GM12878 (cell line): ENCODE data around the gene RRM2. TPM values are rescaled to one million over a fixed set of nuclear protein-coding genes. Genes with fewer than 3 reads are reported as not detected.

ENCODE experiments used
- ATAC-seq: fragments of 200-7000 bp; cut with Tn5 transposase; 3 replicates; pipeline ENCODE4 v1.9.1; 2020; ENCODE audit warnings: mild to moderate bottlenecking, moderate library complexity
- BruUV-seq: library from RNA; stranded (reverse); fragments of 400-500 nt; replicated peaks from 2 replicates; lab custom pipeline; 2021; lab: Mats Ljungman, UMichigan
- CTCF ChIA-PET: fragments of 300-600 bp; sonication (Branson Sonifier 250); formaldehyde crosslinking; extraction: SDS; loops from one replicate; lab custom pipeline; 2021; ENCODE audit warnings: inconsistent platforms; lab: Yijun Ruan, JAX
- POLR2A ChIA-PET: fragments of 350-600 bp; formaldehyde crosslinking; extraction: SDS; loops from one replicate; lab custom pipeline; 2021; ENCODE audit warnings: inconsistent platforms; lab: Charles Lee
- RAD21 ChIA-PET: fragments of 300-600 bp; sonication (Branson Sonifier 250); formaldehyde crosslinking; loops from one replicate; lab custom pipeline; 2023; ENCODE audit warnings: antibody characterized with exemption; ENCODE audit not compliant: unreplicated experiment; lab: Charles Lee
- SMC1A ChIA-PET: fragments of 300-600 bp; sonication (Branson Sonifier 250); formaldehyde crosslinking; loops from one replicate; lab custom pipeline; 2023; ENCODE audit not compliant: unreplicated experiment, uncharacterized antibody; lab: Charles Lee
- DNase-seq: peaks from one replicate; pipeline ENCODE4 v3.0.0-alpha.2; 2011; ENCODE audit warnings: low read depth, low spot score
- FAIRE-seq: peaks from 3 replicates; lab custom pipeline; 2011; peaks lifted over from hg19 to GRCh38; lab: Jason Lieb, UNC
- H2AFZ ChIP-seq: 2 replicates; pipeline ENCODE4 v1.6.0; 2011; ENCODE audit warnings: low read depth, low read length, control low read depth; ENCODE audit not compliant: control insufficient read depth
- H3K27ac ChIP-seq: 2 replicates; pipeline ENCODE4 v1.5.1; 2011; ENCODE audit warnings: control low read depth; ENCODE audit not compliant: control insufficient read depth, insufficient read depth
- H3K27me3 ChIP-seq, 2 experiments: replicated peaks in 1 of 2; 2 replicates each; pipeline versions ENCODE4 v1.6.0 to v1.6.1; 2011; ENCODE audit warnings: low read length in 1 of 2; ENCODE audit not compliant: control insufficient read depth in 2 of 2, insufficient read depth in 2 of 2
- H3K36me3 ChIP-seq, 2 experiments: 2 replicates each; pipeline ENCODE4 v1.5.1; 2011; ENCODE audit warnings: low read length in 1 of 2; ENCODE audit not compliant: control insufficient read depth in 2 of 2, insufficient read depth in 2 of 2
- H3K4me1 ChIP-seq: 2 replicates; pipeline ENCODE4 v1.6.1; 2011; ENCODE audit warnings: mild to moderate bottlenecking, low read length, moderate library complexity, mixed read lengths; ENCODE audit not compliant: control insufficient read depth, insufficient read depth
- H3K4me2 ChIP-seq: 2 replicates; pipeline ENCODE4 v1.6.0; 2011; ENCODE audit warnings: control low read depth; ENCODE audit not compliant: control insufficient read depth, insufficient read depth
- H3K4me3 ChIP-seq: fragments of 200-600 bp; sonication (generic); 2 replicates; pipeline ENCODE4 v1.5.1; 2016
- H3K79me2 ChIP-seq: 2 replicates; pipeline ENCODE4 v1.6.0; 2011; ENCODE audit warnings: low read length; ENCODE audit not compliant: control insufficient read depth, insufficient read depth
- H3K9ac ChIP-seq: 2 replicates; pipeline ENCODE4 v1.8.0; 2011; ENCODE audit warnings: low read length, control low read depth, mixed read lengths; ENCODE audit not compliant: control insufficient read depth, insufficient read depth
- H3K9me3 ChIP-seq: replicated peaks from 3 replicates; pipeline ENCODE4 v1.5.1; 2011; ENCODE audit warnings: mild to moderate bottlenecking, low read length; ENCODE audit not compliant: control insufficient read depth, insufficient read depth
- H4K20me1 ChIP-seq: 2 replicates; pipeline ENCODE4 v1.6.0; 2011; ENCODE audit not compliant: control insufficient read depth, insufficient read depth
- BACH1 ChIP-seq: fragments of 450-650 bp; IDR thresholded peaks from 2 replicates; pipeline ENCODE4 v1.6.1; 2017; ENCODE audit warnings: mild to moderate bottlenecking, borderline replicate concordance
- EED ChIP-seq: sonication (generic); IDR thresholded peaks from 2 replicates; pipeline ENCODE4 v1.6.1; 2016; ENCODE audit warnings: antibody characterized with exemption, low read depth
- EGR1 ChIP-seq, 2 experiments: IDR thresholded peaks; 1 replicate in 1 of 2; 2 replicates in 1 of 2; pipeline ENCODE4 v1.6.1; 2011 to 2012; ENCODE audit warnings: low read depth in 2 of 2, low read length in 2 of 2, borderline replicate concordance in 1 of 2, mild to moderate bottlenecking in 1 of 2, moderate library complexity in 1 of 2
- EZH2 ChIP-seq: IDR thresholded peaks from 2 replicates; pipeline ENCODE4 v1.6.1; 2012; ENCODE audit warnings: low read depth, mild to moderate bottlenecking, control low read depth, inconsistent platforms, low read length, borderline replicate concordance; ENCODE audit not compliant: control insufficient read depth
- FOXK2 ChIP-seq: fragments of 450-650 bp; IDR thresholded peaks from 2 replicates; pipeline ENCODE4 v1.6.1; 2017; ENCODE audit warnings: mild to moderate bottlenecking, moderate library complexity
- MTA3 ChIP-seq: IDR thresholded peaks from 2 replicates; pipeline ENCODE4 v1.6.1; 2012; ENCODE audit warnings: low read length, inconsistent platforms, borderline replicate concordance
- NR2C2 ChIP-seq: IDR thresholded peaks from 2 replicates; pipeline ENCODE4 v1.6.1; 2011; ENCODE audit warnings: borderline replicate concordance, low read depth; ENCODE audit not compliant: control insufficient read depth, insufficient read length
- POLR2AphosphoS2 ChIP-seq: IDR thresholded peaks from 2 replicates; pipeline ENCODE4 v1.6.1; 2011; ENCODE audit warnings: low read depth, mild to moderate bottlenecking, low read length, improper control_type of control experiment, moderate library complexity
- POU2F2 ChIP-seq: IDR thresholded peaks from 3 replicates; pipeline ENCODE4 v1.6.1; 2011; ENCODE audit warnings: low read depth, mild to moderate bottlenecking, low read length, borderline replicate concordance
- SREBF1 ChIP-seq: IDR thresholded peaks from 2 replicates; pipeline ENCODE4 v1.6.1; 2012; ENCODE audit warnings: mild to moderate bottlenecking, low read length
- SREBF2 ChIP-seq: IDR thresholded peaks from 2 replicates; pipeline ENCODE4 v1.6.1; 2012; ENCODE audit warnings: mild to moderate bottlenecking, low read length
- ZNF207 ChIP-seq: fragments of 450-650 bp; IDR thresholded peaks from 2 replicates; pipeline ENCODE4 v1.6.1; 2014; ENCODE audit warnings: antibody characterized with exemption, mild to moderate bottlenecking, borderline replicate concordance
- WGBS: methylation state at CpG from one replicate; pipeline ENCODE4 v1.1.6; 2016; ENCODE audit warnings: low lambda C conversion rate; ENCODE audit not compliant: insufficient replicate concordance, insufficient coverage; ENCODE audit errors: missing lambda C conversion rate; 5-methylcytosine and 5-hydroxymethylcytosine counted together
- in situ Hi-C: fragments of 300-500 bp; cut with MboI; formaldehyde crosslinking; loops from 9 replicates; pipeline ENCODE4 v1.14.3; 2018; ENCODE audit warnings: mixed read lengths
- intact Hi-C: fragments of 100-400 bp; cut with micrococcal nuclease; formaldehyde crosslinking; loops from one replicate; pipeline ENCODE4 v1.14.2; 2022; ENCODE audit not compliant: unreplicated experiment
- polyA plus RNA-seq, 11 experiments: library from polyadenylated mRNA; depleted of rRNA in 4 of 11; unstranded in 6 of 11; stranded (reverse) in 5 of 11; fragments of >200 nt; fragmentation: Nextera tagmentation in 4 of 11; fragmentation: Illumina TruSeq in 1 of 11; extraction: Ambion mirVana in 4 of 11; extraction: Trizol in 1 of 11; gene quantifications; 1 replicate in 1 of 11; 2 replicates in 10 of 11; pipeline versions ENCODE4 v1.2.1 to v1.2.3, GENCODE V29; 2011 to 2016; ENCODE audit warnings: inconsistent platforms in 2 of 11, missing spikeins in 2 of 11, low read depth in 1 of 11
- total RNA-seq, 4 experiments: library from RNA; depleted of rRNA in 3 of 4; stranded (reverse); fragments of >200 nt in 3 of 4; fragmentation: Illumina TruSeq in 1 of 4; extraction: Trizol in 1 of 4; gene quantifications; 2 replicates each; pipeline versions ENCODE4 v1.2.1 to v1.2.3, GENCODE V29; 2013 to 2021
- TF ChIP-seq, protein P1 (sequence below): fragments of 450-650 bp; conservative IDR thresholded peaks from 2 replicates; pipeline ENCODE4 v1.6.1; 2017; ENCODE audit warnings: mild to moderate bottlenecking, moderate library complexity

RRM2 gene
- total and polyA plus RNA-seq, 10 of the 15 experiments (the other 5 are each of a cell fraction or from before 2014, with no cell fraction given): 54.4 to 771 (median 159) TPM

GRCh38 chr2:10135296-10136089, 13.0 kb downstream of the RRM2 start:
- Histone ChIP-seq H3K27ac (no peak overlapping the region), H3K9ac (no peak overlapping the region), H3K27me3 (no peaks in the 10 kb centered on the region), H2AFZ (no peak overlapping the region), H3K4me3 (no peak overlapping the region)
- BruUV-seq: no TSS peak
- FAIRE-seq (no peak), ATAC-seq (peak; percentile 17)
- WGBS: 51% methylated on average over 9 of the region's 9 CpGs
- POLR2A ChIA-PET: no interaction called here
- TF ChIP-seq FOXK2: no peak
- TF ChIP-seq POU2F2: no peak
- TF ChIP-seq ZNF207: no peak
- no peak for TF ChIP-seq NR2C2
- no peak for TF ChIP-seq SREBF1
- TF ChIP-seq, protein P1, sequence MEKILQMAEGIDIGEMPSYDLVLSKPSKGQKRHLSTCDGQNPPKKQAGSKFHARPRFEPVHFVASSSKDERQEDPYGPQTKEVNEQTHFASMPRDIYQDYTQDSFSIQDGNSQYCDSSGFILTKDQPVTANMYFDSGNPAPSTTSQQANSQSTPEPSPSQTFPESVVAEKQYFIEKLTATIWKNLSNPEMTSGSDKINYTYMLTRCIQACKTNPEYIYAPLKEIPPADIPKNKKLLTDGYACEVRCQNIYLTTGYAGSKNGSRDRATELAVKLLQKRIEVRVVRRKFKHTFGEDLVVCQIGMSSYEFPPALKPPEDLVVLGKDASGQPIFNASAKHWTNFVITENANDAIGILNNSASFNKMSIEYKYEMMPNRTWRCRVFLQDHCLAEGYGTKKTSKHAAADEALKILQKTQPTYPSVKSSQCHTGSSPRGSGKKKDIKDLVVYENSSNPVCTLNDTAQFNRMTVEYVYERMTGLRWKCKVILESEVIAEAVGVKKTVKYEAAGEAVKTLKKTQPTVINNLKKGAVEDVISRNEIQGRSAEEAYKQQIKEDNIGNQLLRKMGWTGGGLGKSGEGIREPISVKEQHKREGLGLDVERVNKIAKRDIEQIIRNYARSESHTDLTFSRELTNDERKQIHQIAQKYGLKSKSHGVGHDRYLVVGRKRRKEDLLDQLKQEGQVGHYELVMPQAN: no peak
- 0 out of 2 replicates have a peak, but pooled peaks have one; percentile 1 for TF ChIP-seq MTA3
- TF ChIP-seq SREBF2: no peak
- TF ChIP-seq EZH2: no peak
- peak; percentile 64; the same call in 1 of the 2 replicates for TF ChIP-seq POLR2AphosphoS2
- no peak for TF ChIP-seq EGR1 (IDR thresholded peaks at IDR 0.05; ENCODE audit: borderline replicate concordance in 1 of 2, low read depth in 2 of 2, low read length in 2 of 2)
- no peak for TF ChIP-seq BACH1
- no peak for TF ChIP-seq EED
- TF ChIP-seq, all 136 proteins: peak for 2
- DNase-seq: no peak
- Histone ChIP-seq H3K79me2 (no peaks in the 10 kb centered on the region), H3K9me3 (no peaks in the 10 kb centered on the region), H3K36me3 (peaks cover 2 to 10% of the 10 kb centered on the region in 2 experiments; a peak in 1 of 4 replicates), H3K4me1 (no peaks in the 10 kb centered on the region), H4K20me1 (peaks cover 3% of the 10 kb centered on the region), H3K4me2 (no peak overlapping the region)
- CTCF ChIA-PET: interaction anchor here (0.7 to 2.2 kb wide), 5 partner anchors 9 to 300 kb away, joined by 3 to 9 read pairs (median 6); no protein-coding TSS in a partner anchor
- in situ Hi-C loops (no loop called here), intact Hi-C loops (no loop called here)
- RAD21 ChIA-PET: interaction anchor here (1.0 to 13.8 kb wide), 3 partner anchors 273 to 300 kb away, joined by 3 to 181 read pairs (median 3); no protein-coding TSS in a partner anchor
- SMC1A ChIA-PET: interaction anchor here (0.6 to 1.6 kb wide), 5 partner anchors 10 to 299 kb away, joined by 3 to 6 read pairs (median 5); no protein-coding TSS in a partner anchor
